HepG2 (cell line): ENCODE results near the gene RPS17. TPM values are rescaled to one million over a fixed set of nuclear protein-coding genes. Genes with fewer than 3 reads are reported as not detected.

Source experiments
- CCDC6 ChIP-seq: sonication (generic); formaldehyde crosslinking; IDR thresholded peaks from 2 replicates; pipeline ENCODE4 v1.8.1; 2022; ENCODE audit warnings: mild to moderate bottlenecking, missing genetic modification reagents, moderate library complexity
- CSRNP1 ChIP-seq: sonication (generic); formaldehyde crosslinking; IDR thresholded peaks from 2 replicates; pipeline ENCODE4 v1.8.1; 2023; ENCODE audit warnings: mild to moderate bottlenecking, missing genetic modification reagents
- EZH2 ChIP-seq: conservative IDR thresholded peaks from 2 replicates; pipeline ENCODE4 v1.6.1; 2012; ENCODE audit warnings: mild to moderate bottlenecking, low read depth, low read length, moderate library complexity
- FOXK2 ChIP-seq: fragments of 450-650 bp; IDR thresholded peaks from 2 replicates; pipeline ENCODE4 v1.6.1; 2016
- GTF3A ChIP-seq: sonication (generic); formaldehyde crosslinking; conservative IDR thresholded peaks from 2 replicates; pipeline ENCODE4 v1.4.0; 2020; ENCODE audit warnings: mild to moderate bottlenecking, missing genetic modification reagents
- HOXA3 ChIP-seq: sonication (generic); formaldehyde crosslinking; IDR thresholded peaks from 2 replicates; pipeline ENCODE4 v1.5.0; 2020; ENCODE audit warnings: missing genetic modification reagents
- LRRFIP1 ChIP-seq: sonication (generic); formaldehyde crosslinking; conservative IDR thresholded peaks from 2 replicates; pipeline ENCODE4 v1.4.0; 2020; ENCODE audit warnings: missing genetic modification reagents
- NCOA2 ChIP-seq: sonication (generic); formaldehyde crosslinking; IDR thresholded peaks from 2 replicates; pipeline ENCODE4 v1.8.0; 2022; ENCODE audit warnings: inconsistent platforms
- NFIC ChIP-seq: IDR thresholded peaks from 2 replicates; pipeline ENCODE4 v1.6.1; 2012; ENCODE audit warnings: mild to moderate bottlenecking, low read length, inconsistent platforms
- SNAPC2 ChIP-seq: sonication (generic); formaldehyde crosslinking; IDR thresholded peaks from 2 replicates; pipeline ENCODE4 v1.8.1; 2022; ENCODE audit warnings: mild to moderate bottlenecking, missing genetic modification reagents
- SSRP1 ChIP-seq: IDR thresholded peaks from 2 replicates; pipeline ENCODE4 v1.6.1; 2016; ENCODE audit warnings: control low read depth
- TCF7 ChIP-seq: sonication (generic); IDR thresholded peaks from 2 replicates; pipeline ENCODE4 v1.6.1; 2016; ENCODE audit warnings: antibody characterized with exemption, low read depth
- TOE1 ChIP-seq: sonication (generic); formaldehyde crosslinking; IDR thresholded peaks from 2 replicates; pipeline ENCODE4 v1.4.0; 2020; ENCODE audit warnings: mild to moderate bottlenecking, missing genetic modification reagents
- ZC3H4 ChIP-seq: sonication (generic); formaldehyde crosslinking; IDR thresholded peaks from 2 replicates; pipeline ENCODE4 v1.4.0; 2020; ENCODE audit warnings: missing genetic modification reagents, borderline replicate concordance
- ZKSCAN5 ChIP-seq: sonication (generic); formaldehyde crosslinking; IDR thresholded peaks from 2 replicates; pipeline ENCODE4 v1.5.1; 2020; ENCODE audit warnings: mild to moderate bottlenecking, missing genetic modification reagents
- ZNF205 ChIP-seq: IDR thresholded peaks from 2 replicates; pipeline ENCODE4 v1.6.1; 2018; ENCODE audit warnings: missing biosample characterization, missing genetic modification reagents
- ZNF546 ChIP-seq: sonication (generic); formaldehyde crosslinking; conservative IDR thresholded peaks from 2 replicates; pipeline ENCODE4 v1.8.1; 2023; ENCODE audit warnings: mild to moderate bottlenecking, missing genetic modification reagents
- ZNF556 ChIP-seq: sonication (generic); formaldehyde crosslinking; IDR thresholded peaks from 2 replicates; pipeline ENCODE4 v1.4.0; 2020; ENCODE audit warnings: mild to moderate bottlenecking, missing genetic modification reagents, borderline replicate concordance
- ZNF574 ChIP-seq: sonication (generic); formaldehyde crosslinking; IDR thresholded peaks from 2 replicates; pipeline ENCODE4 v1.4.0; 2020; ENCODE audit warnings: missing genetic modification reagents
- ZNF607 ChIP-seq: sonication (generic); formaldehyde crosslinking; IDR thresholded peaks from 2 replicates; pipeline ENCODE4 v1.5.1; 2020; ENCODE audit warnings: missing genetic modification reagents, mild to moderate bottlenecking, borderline replicate concordance
- ZNF614 ChIP-seq: IDR thresholded peaks from 2 replicates; pipeline ENCODE4 v1.6.1; 2018; ENCODE audit warnings: missing biosample characterization, missing genetic modification reagents, inconsistent platforms, borderline replicate concordance
- ZNF615 ChIP-seq: sonication (generic); formaldehyde crosslinking; IDR thresholded peaks from 2 replicates; pipeline ENCODE4 v1.5.0; 2020; ENCODE audit warnings: mild to moderate bottlenecking, missing genetic modification reagents, borderline replicate concordance
- ZNF660 ChIP-seq: sonication (generic); formaldehyde crosslinking; IDR thresholded peaks from 2 replicates; pipeline ENCODE4 v1.5.1; 2020; ENCODE audit warnings: mild to moderate bottlenecking, low read depth, missing genetic modification reagents, borderline replicate concordance
- ZNF740 ChIP-seq: sonication (generic); formaldehyde crosslinking; IDR thresholded peaks from 2 replicates; pipeline ENCODE4 v1.4.0; 2020; ENCODE audit warnings: missing genetic modification reagents
- polyA plus RNA-seq, 8 experiments: library from polyadenylated mRNA; depleted of rRNA in 3 of 8; stranded (reverse) in 7 of 8; unstranded in 1 of 8; fragments of >200 nt; fragmentation: Illumina TruSeq in 4 of 8; extraction: Trizol in 4 of 8; gene quantifications; 2 replicates each; pipeline versions ENCODE4 v1.2.1 to v1.2.3, GENCODE V29; 2011 to 2016; ENCODE audit warnings: low read depth in 4 of 8, missing spikeins in 1 of 8, mixed read lengths in 1 of 8; ENCODE audit not compliant: insufficient read depth in 1 of 8
- total RNA-seq, 5 experiments: library from RNA; depleted of rRNA; stranded (reverse); fragments of >200 nt; fragmentation: Illumina TruSeq; extraction: Trizol; gene quantifications; 2 replicates each; pipeline ENCODE4 v1.2.3, GENCODE V29; 2016; ENCODE audit warnings: low read depth in 1 of 5

Gene RPS17
- total and polyA plus RNA-seq, 2 of the 13 experiments (the other 11 are each of a cell fraction or from before 2014, with no cell fraction given), result 2,570 to 5,021 TPM

- peak; percentile 47; the same call in 1 of the 2 replicates for TF ChIP-seq ZNF574
- TF ChIP-seq GTF3A (CRISPR knock-in tag), result no peak
- no peak for TF ChIP-seq HOXA3 (CRISPR knock-in tag)
- TF ChIP-seq ZNF546 (CRISPR knock-in tag), result no peak
- no peak for TF ChIP-seq ZNF660 (CRISPR knock-in tag)
- no peak for TF ChIP-seq CSRNP1 (CRISPR knock-in tag)
- TF ChIP-seq ZNF740 (CRISPR knock-in tag), result 0 out of 2 replicates have a peak, but pooled peaks have one; percentile 26
- no peak for TF ChIP-seq LRRFIP1 (CRISPR knock-in tag)
- no peak for TF ChIP-seq ZNF614 (CRISPR knock-in tag)
- TF ChIP-seq SSRP1 (CRISPR knock-in tag), result peak; percentile 88; the same call in 1 of the 2 replicates
- no peak for TF ChIP-seq ZKSCAN5 (CRISPR knock-in tag)
- 0 out of 2 replicates have a peak, but pooled peaks have one; percentile 36 for TF ChIP-seq ZC3H4 (CRISPR knock-in tag)
- TF ChIP-seq ZNF607 (CRISPR knock-in tag), result no peak
- TF ChIP-seq SNAPC2 (CRISPR knock-in tag), result no peak
- no peak for TF ChIP-seq TOE1 (CRISPR knock-in tag)
- no peak for TF ChIP-seq ZNF556 (CRISPR knock-in tag)
- 0 out of 2 replicates have a peak, but pooled peaks have one; percentile 45 for TF ChIP-seq NFIC
- TF ChIP-seq NCOA2 (CRISPR knock-in tag), result peak; percentile 33; the same call in 1 of the 2 replicates
- TF ChIP-seq CCDC6 (CRISPR knock-in tag), result no peak
- no peak for TF ChIP-seq FOXK2
- TF ChIP-seq ZNF615 (CRISPR knock-in tag), result 0 out of 2 replicates have a peak, but pooled peaks have one; percentile 24
- no peak for TF ChIP-seq EZH2
- TF ChIP-seq TCF7, result no peak
- TF ChIP-seq ZNF205 (CRISPR knock-in tag), result 0 out of 2 replicates have a peak, but pooled peaks have one; percentile 26
Measured at GRCh38 chr15:82535566-82536408, 4.5 kb downstream of the RPS17 start (continued).
